NCI-H1436 (cell line): ENCODE results near the gene ISM1.

Experiments
- DNase-seq: peaks from one replicate; lab custom pipeline; 2025; lab: John Stamatoyannopoulos, UW

ISM1 gene

GRCh38 chr20:13348311-13349234, 127.5 kb downstream of the ISM1 start:
- no peak for DNase-seq

GRCh38 chr20:13349235-13349604, 128.1 kb downstream of the ISM1 start:
- DNase-seq: no peak
